Activated CD8-positive, alpha-beta memory T cell treated with anti-CD3 and anti-CD28 coated beads, Interleukin-2, amount 10 ng/mL, durations not matched to agents 7 days and 5 days (primary cell): ENCODE results near the gene ADGRF4. TPM values are rescaled to one million over a fixed set of nuclear protein-coding genes. Genes with fewer than 3 reads are reported as not detected.

Experiments used
- ATAC-seq: fragments of 150-1000 bp; cut with Tn5 transposase; one replicate; pipeline ENCODE4 v1.10.0; 2021; ENCODE audit warnings: moderate library complexity
- CTCF ChIA-PET: fragments of 350-600 bp; sonication (Branson Sonifier 250); formaldehyde crosslinking; loops from one replicate; lab custom pipeline; 2021; ENCODE audit warnings: antibody characterized with exemption; lab: Charles Lee
- DNase-seq: peaks from one replicate; pipeline ENCODE4 v3.0.0-alpha.2; 2020
- H3K27ac Mint-ChIP-seq: one replicate; pipeline ENCODE4 v1.8.0; 2021; ENCODE audit warnings: mild to moderate bottlenecking, mixed read lengths
- H3K27me3 Mint-ChIP-seq: one replicate; pipeline ENCODE4 v1.8.0; 2021; ENCODE audit warnings: mixed read lengths
- H3K36me3 Mint-ChIP-seq: one replicate; pipeline ENCODE4 v1.8.0; 2021; ENCODE audit warnings: mild to moderate bottlenecking, mixed read lengths
- H3K4me1 Mint-ChIP-seq: one replicate; pipeline ENCODE4 v1.8.0; 2021; ENCODE audit warnings: mixed read lengths
- H3K4me3 Mint-ChIP-seq: one replicate; pipeline ENCODE4 v1.8.0; 2021; ENCODE audit warnings: mild to moderate bottlenecking, moderate library complexity, mixed read lengths
- H3K9me3 Mint-ChIP-seq: one replicate; pipeline ENCODE4 v1.8.0; 2022; ENCODE audit warnings: low read depth, mixed read lengths
- total RNA-seq, 2 experiments: library from RNA; stranded (reverse); gene quantifications; one replicate each; pipeline ENCODE4 v1.2.3, GENCODE V29; 2021

Gene ADGRF4
- total RNA-seq, result not detected

GRCh38 chr6:47698342-47698787, at the start of gene ADGRF4:
TSS of gene ADGRF4 (plus strand) at chr6:47698580. CDS start at chr6:47707246, 8,666 bp downstream.
- no peak for ATAC-seq
- H3K36me3 Mint-ChIP-seq, result no peaks in the 10 kb centered on the region
- no peak within 1 kb of the TSS for H3K27ac Mint-ChIP-seq
- CTCF ChIA-PET, result no interaction called here
- peaks cover 5% of the 10 kb centered on the region for H3K27me3 Mint-ChIP-seq
- no peak for DNase-seq
- H3K4me1 Mint-ChIP-seq, result peaks cover 8% of the 10 kb centered on the region
- no peak within 1 kb of the TSS for H3K4me3 Mint-ChIP-seq
- H3K9me3 Mint-ChIP-seq, result no peaks in the 10 kb centered on the region

GRCh38 chr6:47650553-47651432, 47.6 kb upstream of the ADGRF4 start:
- Mint-ChIP-seq H3K9me3 (no peaks in the 10 kb centered on the region), H3K36me3 (no peaks in the 10 kb centered on the region), H3K4me1 (peaks cover 2% of the 10 kb centered on the region), H3K4me3 (no peak overlapping the region), H3K27ac (no peak overlapping the region), H3K27me3 (no peaks in the 10 kb centered on the region)
- CTCF ChIA-PET, result no interaction called here
- ATAC-seq, result no peak
- DNase-seq, result no peak

DNA sequence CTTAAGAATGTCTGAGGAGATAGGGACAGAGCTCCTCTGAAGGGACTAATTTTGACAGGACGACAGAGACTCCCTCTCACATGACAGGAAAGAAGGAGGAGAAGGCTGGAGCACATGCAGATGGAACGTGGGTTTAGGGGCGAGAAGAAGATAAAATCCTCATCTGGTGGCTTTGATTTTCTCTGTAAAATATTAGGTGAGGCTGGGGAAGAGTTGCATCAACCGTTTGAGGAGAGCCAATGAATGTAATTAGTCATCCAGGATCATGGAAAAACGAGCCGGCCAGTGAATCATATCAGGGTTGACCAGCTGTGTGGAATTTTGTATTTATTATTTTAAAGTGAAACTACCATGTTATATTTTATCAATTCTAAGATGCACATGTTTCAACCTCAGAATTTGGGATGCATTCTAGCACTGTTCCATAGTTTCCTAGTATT, 46.9 kb upstream of the ADGRF4 start:
- Mint-ChIP-seq H3K4me1 (peaks cover 9% of the 10 kb centered on the region), H3K36me3 (no peaks in the 10 kb centered on the region), H3K4me3 (no peak overlapping the region), H3K27ac (no peak overlapping the region), H3K9me3 (no peaks in the 10 kb centered on the region), H3K27me3 (no peaks in the 10 kb centered on the region)
- CTCF ChIA-PET, result no interaction called here
- DNase-seq, result no peak
- no peak for ATAC-seq

DNA sequence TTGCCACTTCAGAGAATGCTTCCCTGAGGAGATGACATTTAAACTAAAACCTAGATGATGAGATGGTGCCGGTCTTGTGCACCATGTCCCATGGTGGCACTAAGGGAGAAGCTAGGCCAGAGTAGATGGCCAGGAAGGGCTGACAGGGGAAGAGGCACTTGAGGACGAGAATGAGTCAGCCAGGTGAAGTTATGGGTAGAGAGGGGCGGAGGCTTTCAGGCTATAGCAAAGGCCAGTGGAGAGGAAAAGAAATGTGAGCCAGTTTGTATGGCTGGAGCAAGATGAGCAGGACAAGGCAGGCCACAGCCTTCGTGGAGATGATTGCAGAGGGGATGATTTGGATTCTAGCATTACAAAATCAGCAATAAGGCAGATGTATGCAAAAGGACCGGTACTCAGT, 44.7 kb upstream of the ADGRF4 start:
- H3K4me1 Mint-ChIP-seq, result peaks cover 9% of the 10 kb centered on the region
- H3K9me3 Mint-ChIP-seq, result no peaks in the 10 kb centered on the region
- ATAC-seq, result no peak
- H3K27me3 Mint-ChIP-seq, result no peaks in the 10 kb centered on the region
- H3K4me3 Mint-ChIP-seq, result no peak overlapping the region
- DNase-seq, result no peak
- no peaks in the 10 kb centered on the region for H3K36me3 Mint-ChIP-seq
- CTCF ChIA-PET, result interaction anchor here (1.9 kb wide), 1 partner anchor 80 kb away, joined by 3 read pairs; no protein-coding TSS in a partner anchor
- no peak overlapping the region for H3K27ac Mint-ChIP-seq

DNA sequence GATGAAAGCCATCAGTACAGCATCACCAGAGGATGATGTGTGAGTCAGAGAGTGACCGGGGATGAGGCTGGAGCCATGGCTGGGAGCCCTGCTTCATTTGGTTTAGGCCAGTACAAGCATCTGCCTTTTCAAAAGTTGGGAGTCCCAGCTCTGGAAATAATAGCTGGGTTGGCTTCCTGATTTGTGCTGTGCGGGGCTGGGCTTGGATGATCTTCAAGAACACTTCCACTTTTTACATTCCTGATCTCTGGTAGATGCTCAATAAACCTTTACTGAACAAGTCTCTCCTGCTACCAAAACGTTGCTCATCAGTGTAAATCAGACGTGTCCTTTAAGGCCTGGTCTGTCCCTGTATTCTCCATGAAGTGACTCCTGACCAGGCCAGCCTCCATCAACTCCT, 44.1 kb upstream of the ADGRF4 start:
- no peak overlapping the region for H3K27ac Mint-ChIP-seq
- H3K27me3 Mint-ChIP-seq, result no peaks in the 10 kb centered on the region
- H3K36me3 Mint-ChIP-seq, result no peaks in the 10 kb centered on the region
- ATAC-seq (no peak), DNase-seq (no peak)
- H3K4me1 Mint-ChIP-seq, result peaks cover 9% of the 10 kb centered on the region
- no peak overlapping the region for H3K4me3 Mint-ChIP-seq
- no peaks in the 10 kb centered on the region for H3K9me3 Mint-ChIP-seq
- CTCF ChIA-PET, result interaction anchor here (1.9 kb wide), 1 partner anchor 80 kb away, joined by 3 read pairs; no protein-coding TSS in a partner anchor

DNA sequence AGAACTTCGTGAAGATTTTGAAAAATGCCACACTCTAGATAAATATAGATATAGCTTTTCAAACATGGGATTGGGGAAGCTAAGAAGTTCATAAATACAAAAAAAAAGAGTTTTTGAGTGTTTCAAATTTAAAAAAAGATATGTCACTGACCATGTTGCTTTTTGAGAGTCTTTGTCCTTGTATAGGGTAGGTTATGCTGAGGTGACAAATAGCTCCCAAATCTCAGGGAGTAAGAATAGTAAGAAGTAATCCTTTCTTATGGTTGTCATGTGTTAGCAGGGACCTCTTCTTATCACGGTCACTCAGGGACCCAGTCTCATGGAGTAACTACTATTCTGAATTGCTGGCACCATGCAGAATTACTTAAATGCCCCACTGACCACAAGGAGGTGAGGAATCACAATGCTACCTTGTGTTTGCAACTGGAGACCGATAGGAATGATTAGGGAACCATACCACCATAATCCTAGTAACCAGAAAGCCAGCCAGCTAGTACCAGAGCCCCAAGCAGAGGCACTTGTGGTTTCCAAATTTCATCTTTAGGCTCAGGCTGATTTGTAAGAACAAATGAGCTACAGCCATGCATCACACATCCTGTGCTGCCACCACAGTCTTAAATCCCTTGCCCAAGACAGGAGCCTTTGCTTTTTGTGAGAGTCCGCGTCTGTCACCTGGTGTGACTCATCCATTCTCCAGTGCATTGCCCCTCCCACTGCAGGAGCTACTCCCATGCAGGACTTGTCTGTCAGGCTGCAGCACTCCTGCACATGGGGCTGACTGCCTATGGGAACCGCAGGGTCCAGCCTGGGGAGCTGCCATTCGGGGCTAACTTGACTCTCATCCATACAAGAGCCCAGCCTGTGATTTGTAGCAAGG, 42.4 kb upstream of the ADGRF4 start:
- Mint-ChIP-seq H3K9me3 (no peaks in the 10 kb centered on the region), H3K36me3 (no peaks in the 10 kb centered on the region), H3K4me1 (peaks cover 9% of the 10 kb centered on the region), H3K27me3 (peaks cover 6% of the 10 kb centered on the region), H3K4me3 (no peak overlapping the region), H3K27ac (no peak overlapping the region)
- CTCF ChIA-PET, result interaction anchor here (1.0 to 1.3 kb wide), 2 partner anchors 12 to 25 kb away, joined by 3 to 6 read pairs; no protein-coding TSS in a partner anchor
- DNase-seq (peak; percentile 76), ATAC-seq (peak; percentile 98)

DNA sequence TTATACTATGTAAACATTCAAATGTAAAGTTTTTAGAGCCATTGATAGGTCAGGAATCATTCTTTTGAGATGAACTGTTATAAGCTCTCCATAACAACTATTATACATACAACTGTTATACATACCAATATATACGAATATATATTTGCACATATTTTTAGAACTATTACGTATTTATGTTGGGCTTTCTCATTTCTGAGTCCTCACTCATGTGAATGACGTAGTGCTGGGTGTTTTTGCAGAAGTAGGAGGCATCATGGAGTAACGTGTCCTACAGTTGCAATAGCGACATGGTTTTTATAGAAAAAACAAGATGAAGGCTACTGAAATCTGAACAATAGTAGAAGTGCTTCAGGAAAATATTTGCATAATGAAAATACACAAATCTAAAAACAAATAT, 36.4 kb upstream of the ADGRF4 start:
- no peaks in the 10 kb centered on the region for H3K36me3 Mint-ChIP-seq
- ATAC-seq (no peak), DNase-seq (no peak)
- no peaks in the 10 kb centered on the region for H3K9me3 Mint-ChIP-seq
- H3K4me3 Mint-ChIP-seq, result no peak overlapping the region
- H3K27me3 Mint-ChIP-seq, result peaks cover 25% of the 10 kb centered on the region
- H3K27ac Mint-ChIP-seq, result no peak overlapping the region
- no peaks in the 10 kb centered on the region for H3K4me1 Mint-ChIP-seq
- CTCF ChIA-PET, result no interaction called here

GRCh38 chr6:47663462-47664216, 34.7 kb upstream of the ADGRF4 start:
- H3K4me3 Mint-ChIP-seq, result no peak overlapping the region
- CTCF ChIA-PET, result no interaction called here
- no peaks in the 10 kb centered on the region for H3K9me3 Mint-ChIP-seq
- no peaks in the 10 kb centered on the region for H3K36me3 Mint-ChIP-seq
- no peak for DNase-seq
- no peaks in the 10 kb centered on the region for H3K4me1 Mint-ChIP-seq
- ATAC-seq, result no peak
- H3K27me3 Mint-ChIP-seq, result peaks cover 33% of the 10 kb centered on the region
- H3K27ac Mint-ChIP-seq, result no peak overlapping the region

DNA sequence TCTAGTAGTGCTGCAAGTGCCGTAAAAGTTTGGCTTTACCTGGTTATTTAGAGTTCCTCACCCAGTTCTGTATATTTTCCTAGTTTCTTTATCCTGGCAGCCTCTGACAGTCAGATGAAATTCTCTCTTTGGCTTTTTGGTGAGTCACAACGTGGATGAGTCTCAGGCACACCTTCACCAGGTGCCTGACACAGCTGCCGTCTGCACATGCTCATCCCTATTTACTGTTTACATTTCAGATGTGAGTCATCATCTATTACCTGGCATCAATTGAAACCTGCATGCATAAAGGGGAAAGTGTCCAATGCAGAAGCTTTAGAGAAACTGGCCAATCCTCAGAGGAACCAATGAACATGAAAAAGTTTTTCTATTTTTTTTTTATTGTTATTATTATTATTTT, 33.3 kb upstream of the ADGRF4 start:
- H3K4me1 Mint-ChIP-seq, result no peaks in the 10 kb centered on the region
- no peak overlapping the region for H3K4me3 Mint-ChIP-seq
- CTCF ChIA-PET, result no interaction called here
- H3K36me3 Mint-ChIP-seq, result no peaks in the 10 kb centered on the region
- no peak for ATAC-seq
- no peak overlapping the region for H3K27ac Mint-ChIP-seq
- DNase-seq, result no peak
- peaks cover 43% of the 10 kb centered on the region for H3K27me3 Mint-ChIP-seq
- no peaks in the 10 kb centered on the region for H3K9me3 Mint-ChIP-seq

GRCh38 chr6:47669684-47670513, 28.5 kb upstream of the ADGRF4 start:
- H3K27ac Mint-ChIP-seq, result no peak overlapping the region
- CTCF ChIA-PET, result no interaction called here
- no peaks in the 10 kb centered on the region for H3K36me3 Mint-ChIP-seq
- H3K4me1 Mint-ChIP-seq, result no peaks in the 10 kb centered on the region
- peaks cover 33% of the 10 kb centered on the region for H3K27me3 Mint-ChIP-seq
- no peak overlapping the region for H3K4me3 Mint-ChIP-seq
- DNase-seq (no peak), ATAC-seq (no peak)
- H3K9me3 Mint-ChIP-seq, result no peaks in the 10 kb centered on the region

DNA sequence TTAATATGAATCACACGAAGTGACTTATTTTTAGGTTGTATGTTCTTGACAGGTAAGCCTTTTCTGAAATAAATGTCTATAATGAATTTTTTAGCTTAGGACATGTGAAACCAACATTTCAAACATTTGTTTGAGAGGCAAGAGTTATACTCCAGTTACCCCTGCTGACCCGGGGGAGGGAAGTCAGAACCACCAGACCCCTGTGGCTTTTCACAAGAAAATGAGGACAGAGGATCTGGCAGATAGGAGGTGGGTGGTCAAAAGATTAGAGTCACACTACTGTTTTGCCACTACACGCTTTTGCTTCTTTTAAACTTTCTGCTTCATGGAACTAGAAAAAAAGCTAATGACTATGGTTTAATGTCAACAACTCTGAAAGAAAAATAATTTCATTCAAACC, 27.5 kb upstream of the ADGRF4 start:
- no peaks in the 10 kb centered on the region for H3K4me1 Mint-ChIP-seq
- no peak overlapping the region for H3K27ac Mint-ChIP-seq
- no peak overlapping the region for H3K4me3 Mint-ChIP-seq
- ATAC-seq (no peak), DNase-seq (no peak)
- no peaks in the 10 kb centered on the region for H3K36me3 Mint-ChIP-seq
- peaks cover 33% of the 10 kb centered on the region for H3K27me3 Mint-ChIP-seq
- CTCF ChIA-PET, result no interaction called here
- no peaks in the 10 kb centered on the region for H3K9me3 Mint-ChIP-seq

DNA sequence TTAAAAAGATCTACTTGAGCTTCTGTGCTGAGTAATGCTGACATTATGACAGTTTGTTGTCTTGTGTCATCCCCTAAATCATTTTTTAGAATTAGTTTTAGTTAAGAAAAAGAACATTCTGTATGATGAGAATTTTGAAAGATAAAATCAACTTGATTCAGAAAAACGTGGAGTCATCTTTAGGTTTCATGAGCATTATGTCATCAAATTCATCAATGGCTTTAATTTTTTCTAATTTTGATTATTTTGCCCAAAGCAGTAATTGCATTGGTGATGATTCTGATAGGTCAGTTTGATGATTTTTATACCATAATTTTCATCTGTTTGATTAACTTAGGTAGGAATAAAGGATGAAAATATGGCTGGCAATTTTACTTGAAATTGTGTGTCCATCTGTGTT, 26.6 kb upstream of the ADGRF4 start:
- H3K36me3 Mint-ChIP-seq, result no peaks in the 10 kb centered on the region
- peaks cover 37% of the 10 kb centered on the region for H3K27me3 Mint-ChIP-seq
- CTCF ChIA-PET, result interaction anchor here (1.8 kb wide), 1 partner anchor 41 kb away, joined by 4 read pairs; no protein-coding TSS in a partner anchor
- H3K4me1 Mint-ChIP-seq, result no peaks in the 10 kb centered on the region
- no peak overlapping the region for H3K4me3 Mint-ChIP-seq
- H3K27ac Mint-ChIP-seq, result no peak overlapping the region
- H3K9me3 Mint-ChIP-seq, result no peaks in the 10 kb centered on the region
- ATAC-seq (no peak), DNase-seq (no peak)
